Osteocyte (in vitro differentiated cells): ENCODE measurements around the gene CASZ1. TPM values are rescaled to one million over a fixed set of nuclear protein-coding genes. Genes with fewer than 3 reads are reported as not detected.

Source experiments
- DNase-seq: peaks from one replicate; pipeline ENCODE4 v3.0.0; 2021; ENCODE audit warnings: mixed read lengths; ENCODE audit not compliant: unreplicated experiment; ENCODE audit errors: extremely low spot score
- H3K27ac Mint-ChIP-seq: one replicate; pipeline ENCODE4 v1.8.0; 2021; ENCODE audit warnings: mild to moderate bottlenecking, mixed read lengths; ENCODE audit not compliant: unreplicated experiment
- H3K27me3 Mint-ChIP-seq: one replicate; pipeline ENCODE4 v1.8.0; 2021; ENCODE audit warnings: mixed read lengths; ENCODE audit not compliant: unreplicated experiment
- H3K36me3 Mint-ChIP-seq: one replicate; pipeline ENCODE4 v1.8.0; 2021; ENCODE audit warnings: mixed read lengths; ENCODE audit not compliant: unreplicated experiment
- H3K4me1 Mint-ChIP-seq: one replicate; pipeline ENCODE4 v1.8.0; 2021; ENCODE audit warnings: mixed read lengths; ENCODE audit not compliant: unreplicated experiment
- H3K4me3 Mint-ChIP-seq: one replicate; pipeline ENCODE4 v1.8.0; 2021; ENCODE audit warnings: mild to moderate bottlenecking, moderate library complexity, mixed read lengths; ENCODE audit not compliant: unreplicated experiment
- H3K9me3 Mint-ChIP-seq: one replicate; pipeline ENCODE4 v1.8.0; 2021; ENCODE audit warnings: mixed read lengths; ENCODE audit not compliant: unreplicated experiment
- total RNA-seq: library from RNA; stranded (reverse); gene quantifications from 2 replicates; pipeline ENCODE4 v1.2.1, GENCODE V29; 2021
- TF ChIP-seq, protein P1 (sequence below): fragments of 200-600 bp; sonication (generic); IDR thresholded peaks from 2 replicates; pipeline ENCODE4 v1.5.0; 2021; ENCODE audit warnings: antibody characterized with exemption, mild to moderate bottlenecking, moderate library complexity

Gene CASZ1
- total RNA-seq, 1 donor from 2014 or later, result 1.2 TPM

DNA sequence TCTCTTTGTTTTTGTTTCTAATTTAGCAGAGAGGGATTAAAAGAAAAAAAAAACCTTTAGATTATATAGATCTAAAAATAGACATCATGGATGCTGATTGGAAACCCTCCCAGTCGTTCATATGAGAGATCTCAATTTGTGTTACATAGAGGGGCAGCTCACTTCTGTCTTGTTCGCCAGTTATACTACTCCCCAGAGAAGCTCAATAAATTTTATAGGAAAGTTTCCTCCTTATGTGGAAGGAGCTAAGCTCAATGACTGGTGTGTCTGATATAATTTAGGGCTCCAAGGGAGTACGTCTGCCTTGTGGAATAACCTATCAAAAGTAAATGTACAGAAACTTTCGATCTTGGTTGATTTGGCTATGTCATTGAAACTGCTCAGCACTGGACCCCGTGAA lies 204.1 kb downstream of the CASZ1 start:
- Mint-ChIP-seq H3K9me3 (no peaks in the 10 kb centered on the region), H3K27ac (no peak overlapping the region), H3K36me3 (peaks cover 3% of the 10 kb centered on the region), H3K4me1 (no peaks in the 10 kb centered on the region), H3K27me3 (no peaks in the 10 kb centered on the region), H3K4me3 (no peak overlapping the region)
- DNase-seq, result no peak
- TF ChIP-seq, protein P1, sequence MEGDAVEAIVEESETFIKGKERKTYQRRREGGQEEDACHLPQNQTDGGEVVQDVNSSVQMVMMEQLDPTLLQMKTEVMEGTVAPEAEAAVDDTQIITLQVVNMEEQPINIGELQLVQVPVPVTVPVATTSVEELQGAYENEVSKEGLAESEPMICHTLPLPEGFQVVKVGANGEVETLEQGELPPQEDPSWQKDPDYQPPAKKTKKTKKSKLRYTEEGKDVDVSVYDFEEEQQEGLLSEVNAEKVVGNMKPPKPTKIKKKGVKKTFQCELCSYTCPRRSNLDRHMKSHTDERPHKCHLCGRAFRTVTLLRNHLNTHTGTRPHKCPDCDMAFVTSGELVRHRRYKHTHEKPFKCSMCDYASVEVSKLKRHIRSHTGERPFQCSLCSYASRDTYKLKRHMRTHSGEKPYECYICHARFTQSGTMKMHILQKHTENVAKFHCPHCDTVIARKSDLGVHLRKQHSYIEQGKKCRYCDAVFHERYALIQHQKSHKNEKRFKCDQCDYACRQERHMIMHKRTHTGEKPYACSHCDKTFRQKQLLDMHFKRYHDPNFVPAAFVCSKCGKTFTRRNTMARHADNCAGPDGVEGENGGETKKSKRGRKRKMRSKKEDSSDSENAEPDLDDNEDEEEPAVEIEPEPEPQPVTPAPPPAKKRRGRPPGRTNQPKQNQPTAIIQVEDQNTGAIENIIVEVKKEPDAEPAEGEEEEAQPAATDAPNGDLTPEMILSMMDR, result no peak

DNA sequence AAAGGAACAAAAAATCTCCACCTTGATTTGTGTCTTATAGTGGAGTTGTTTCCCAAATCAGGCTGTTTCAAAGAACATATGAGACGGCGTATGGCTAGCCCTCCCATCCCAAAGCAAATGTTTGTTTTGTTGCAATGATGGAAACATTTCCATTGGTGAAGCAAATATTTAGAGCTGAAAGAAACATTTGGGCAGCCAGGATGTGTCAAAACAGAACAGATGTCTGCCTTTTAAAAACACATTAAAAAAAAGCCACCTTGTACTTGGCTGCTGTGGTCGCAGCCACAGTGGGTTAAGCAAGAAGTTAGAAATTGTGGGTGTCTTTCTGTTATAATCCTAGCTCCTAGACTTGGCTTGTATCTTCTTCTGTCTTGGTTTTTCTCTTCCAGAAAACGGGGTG lies 205.4 kb downstream of the CASZ1 start:
- H3K9me3 Mint-ChIP-seq, result no peaks in the 10 kb centered on the region
- TF ChIP-seq, protein P1, result no peak
- H3K4me3 Mint-ChIP-seq, result no peak overlapping the region
- DNase-seq, result no peak
- H3K36me3 Mint-ChIP-seq, result peaks cover 3% of the 10 kb centered on the region
- no peaks in the 10 kb centered on the region for H3K4me1 Mint-ChIP-seq
- H3K27ac Mint-ChIP-seq, result no peak overlapping the region
- no peaks in the 10 kb centered on the region for H3K27me3 Mint-ChIP-seq

DNA sequence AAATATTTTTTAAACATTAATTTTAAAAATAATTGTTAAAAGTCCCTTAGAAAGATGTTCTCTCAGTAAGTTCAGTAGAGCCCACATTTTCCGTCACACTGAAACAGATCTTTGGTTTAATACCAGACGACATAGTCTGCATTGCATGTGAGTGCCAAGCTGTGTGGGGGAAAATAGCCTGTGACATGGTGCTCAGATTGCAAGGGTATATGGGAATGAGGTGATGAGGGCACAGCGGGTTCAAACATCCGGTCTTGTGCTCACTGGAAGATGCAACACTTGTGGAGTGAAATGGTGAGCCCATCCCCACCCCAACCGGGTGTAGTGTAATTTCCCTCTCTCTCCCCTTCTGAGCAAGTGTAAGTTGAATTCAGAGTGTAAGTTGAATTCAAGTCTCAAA lies 207.4 kb downstream of the CASZ1 start:
- H3K27ac Mint-ChIP-seq, result no peak overlapping the region
- no peaks in the 10 kb centered on the region for H3K4me1 Mint-ChIP-seq
- no peaks in the 10 kb centered on the region for H3K27me3 Mint-ChIP-seq
- TF ChIP-seq, protein P1, result no peak
- peaks cover 12% of the 10 kb centered on the region for H3K9me3 Mint-ChIP-seq
- DNase-seq, result no peak
- no peak overlapping the region for H3K4me3 Mint-ChIP-seq
- peaks cover 6% of the 10 kb centered on the region for H3K36me3 Mint-ChIP-seq

- H3K27ac Mint-ChIP-seq, result no peak overlapping the region
Observed at GRCh38 chr1:10588640-10589039, 207.8 kb downstream of the CASZ1 start.

More at GRCh38 chr1:10588640-10589039, 207.8 kb downstream of the CASZ1 start:
- TF ChIP-seq, protein P1, result no peak
- no peaks in the 10 kb centered on the region for H3K4me1 Mint-ChIP-seq
- no peak overlapping the region for H3K4me3 Mint-ChIP-seq
- H3K9me3 Mint-ChIP-seq, result peaks cover 17% of the 10 kb centered on the region
- peaks cover 6% of the 10 kb centered on the region for H3K36me3 Mint-ChIP-seq
- no peaks in the 10 kb centered on the region for H3K27me3 Mint-ChIP-seq
- no peak for DNase-seq

Other genes starting within 250 kb of the CASZ1 start
- gene TARDBP, start 216.0 kb upstream of the CASZ1 start, total RNA-seq, result 117 and 119 TPM in 2 replicates